Neuronal stem cell (in vitro differentiated cells): ENCODE results near the gene RPL13. TPM values are rescaled to one million over a fixed set of nuclear protein-coding genes. Genes with fewer than 3 reads are reported as not detected.
A peak's percentile ranks its signal among the peaks of the same experiment; 100 is the strongest.

ENCODE experiments used
- DNase-seq: peaks from one replicate; pipeline ENCODE4 v3.0.0-alpha.2; 2013; ENCODE audit warnings: low spot score
- H2AFZ ChIP-seq: one replicate; pipeline ENCODE4 v1.6.1; 2013; ENCODE audit warnings: mild to moderate bottlenecking, low read length, inconsistent platforms
- H2AK5ac ChIP-seq: 2 replicates; pipeline ENCODE4 v1.6.1; 2013; ENCODE audit warnings: low read depth, mild to moderate bottlenecking, inconsistent platforms, low read length, moderate library complexity, mixed read lengths
- H2BK120ac ChIP-seq: 2 replicates; pipeline ENCODE4 v1.6.1; 2013; ENCODE audit warnings: low read depth, mild to moderate bottlenecking, inconsistent platforms, low read length, moderate library complexity, mixed read lengths
- H2BK12ac ChIP-seq: one replicate; pipeline ENCODE4 v1.6.1; 2013; ENCODE audit warnings: low read length, inconsistent platforms
- H2BK15ac ChIP-seq: 2 replicates; pipeline ENCODE4 v1.6.1; 2013; ENCODE audit warnings: mild to moderate bottlenecking, low read length, inconsistent platforms, mixed read lengths
- H2BK5ac ChIP-seq: one replicate; pipeline ENCODE4 v1.6.1; 2013; ENCODE audit warnings: inconsistent platforms, mild to moderate bottlenecking, low read length, moderate library complexity
- H3K14ac ChIP-seq: one replicate; pipeline ENCODE4 v1.6.1; 2013; ENCODE audit warnings: low read length, inconsistent platforms
- H3K18ac ChIP-seq: 2 replicates; pipeline ENCODE4 v1.6.1; 2013; ENCODE audit warnings: low read length, inconsistent platforms
- H3K23ac ChIP-seq: 2 replicates; pipeline ENCODE4 v1.6.1; 2013; ENCODE audit warnings: low read depth, mild to moderate bottlenecking, mixed read lengths, low read length, inconsistent platforms; ENCODE audit not compliant: poor library complexity
- H3K27ac ChIP-seq: replicated peaks from 3 replicates; pipeline ENCODE4 v1.5.1; 2013; ENCODE audit warnings: low read length, inconsistent platforms
- H3K27me3 ChIP-seq, 3 experiments: 2 replicates each; pipeline ENCODE4 v1.6.1; 2013; ENCODE audit warnings: low read length in 3 of 3, mild to moderate bottlenecking in 2 of 3, inconsistent platforms in 1 of 3, low read depth in 1 of 3, mixed read lengths in 1 of 3, moderate library complexity in 1 of 3; ENCODE audit not compliant: control insufficient read depth in 3 of 3, insufficient read depth in 3 of 3
- H3K36me3 ChIP-seq, 2 donors: replicated peaks in 1 of 2; 2 replicates each; pipeline ENCODE4 v1.6.1; 2013; ENCODE audit warnings: low read length in 2 of 2; ENCODE audit not compliant: control insufficient read depth in 2 of 2, insufficient read depth in 2 of 2
- H3K4ac ChIP-seq: 2 replicates; pipeline ENCODE4 v1.6.1; 2013; ENCODE audit warnings: inconsistent platforms, mild to moderate bottlenecking, low read length, moderate library complexity
- H3K4me1 ChIP-seq, 2 donors: 1 replicate in 1 of 2; 2 replicates in 1 of 2; pipeline ENCODE4 v1.6.1; 2013; ENCODE audit warnings: low read length in 2 of 2, low read depth in 1 of 2; ENCODE audit not compliant: control insufficient read depth in 2 of 2, insufficient read depth in 1 of 2
- H3K4me2 ChIP-seq: one replicate; pipeline ENCODE4 v1.6.1; 2013; ENCODE audit warnings: mild to moderate bottlenecking, low read length, inconsistent platforms; ENCODE audit not compliant: insufficient read depth, poor library complexity, severe bottlenecking
- H3K4me3 ChIP-seq, 2 donors: 2 replicates each; pipeline ENCODE4 v1.5.1; 2013; ENCODE audit warnings: low read length in 2 of 2, mild to moderate bottlenecking in 2 of 2, inconsistent platforms in 1 of 2, moderate library complexity in 1 of 2
- H3K79me1 ChIP-seq: one replicate; pipeline ENCODE4 v1.6.1; 2013; ENCODE audit warnings: low read depth, mild to moderate bottlenecking, inconsistent platforms, low read length, moderate library complexity
- H3K9ac ChIP-seq: one replicate; pipeline ENCODE4 v1.6.1; 2013; ENCODE audit warnings: mild to moderate bottlenecking, low read depth, low read length, inconsistent platforms; ENCODE audit not compliant: poor library complexity
- H3K9me3 ChIP-seq, 2 donors: replicated peaks in 1 of 2; 2 replicates each; pipeline versions ENCODE3 to v1.6.1; 2013; ENCODE audit warnings: low read length in 2 of 2, mild to moderate bottlenecking in 2 of 2, inconsistent platforms in 1 of 2, low read depth in 1 of 2, mixed read lengths in 1 of 2, moderate library complexity in 1 of 2; ENCODE audit not compliant: control insufficient read depth in 2 of 2, insufficient read depth in 1 of 2
- H4K8ac ChIP-seq: one replicate; pipeline ENCODE4 v1.6.1; 2013; ENCODE audit warnings: low read depth, mild to moderate bottlenecking, inconsistent platforms, low read length, moderate library complexity
- H4K91ac ChIP-seq: one replicate; pipeline ENCODE4 v1.6.1; 2013; ENCODE audit warnings: low read length, low read depth, mild to moderate bottlenecking, inconsistent platforms; ENCODE audit not compliant: poor library complexity
- WGBS, 2 donors: extraction: QIAGEN DNeasy Blood & Tissue Kit; methylation state at CpG; one replicate each; pipeline ENCODE4 v1.1.7; 2013; ENCODE audit warnings: missing lambda C conversion rate in 2 of 2, mixed read lengths in 1 of 2; ENCODE audit not compliant: insufficient read length in 2 of 2, insufficient replicate concordance in 1 of 2; ENCODE audit errors: extremely low coverage in 2 of 2; 5-methylcytosine and 5-hydroxymethylcytosine counted together
- polyA plus RNA-seq, 2 experiments: library from polyadenylated mRNA; stranded (reverse); fragments of 200-250 nt; gene quantifications; one replicate each; pipeline ENCODE4 v1.2.3, GENCODE V29; 2013

The RPL13 gene
- 5,003 TPM for polyA plus RNA-seq (2013, experiment 1 of 2)
- polyA plus RNA-seq (2013, experiment 2 of 2), result 4,966 TPM

GRCh38 chr16:89560378-89561141 lies at the start of gene RPL13:
RPL13 (plus strand) TSS chr16:89560682; CDS start chr16:89560960, 278 bp downstream.
- H3K36me3 ChIP-seq, result peaks cover 43 to 71% of the 10 kb centered on the region in 2 donors

GRCh38 chr16:89511374-89511773 lies 49.1 kb upstream of the RPL13 start:
- Histone ChIP-seq H3K4me3 (no peak overlapping the region), H3K9ac (no peak overlapping the region)
- DNase-seq, result no peak

More at GRCh38 chr16:89560378-89561141, at the start of gene RPL13:
- Histone ChIP-seq H3K18ac (peak within 1 kb of the TSS; percentile 99), H3K23ac (peak within 1 kb of the TSS; percentile 99), H2BK12ac (no peak within 1 kb of the TSS), H3K4ac (peak within 1 kb of the TSS; percentile 94), H3K4me3 (peak within 1 kb of the TSS; percentile 91 to 95), H4K8ac (no peak within 1 kb of the TSS), H3K27ac (peak within 1 kb of the TSS; percentile 81), H2AFZ (peak within 1 kb of the TSS; percentile 90), H3K4me1 (peaks cover 18 to 22% of the 10 kb centered on the region in 2 donors), H3K79me1 (peaks cover 6% of the 10 kb centered on the region), H4K91ac (no peak within 1 kb of the TSS), H3K14ac (peak within 1 kb of the TSS; percentile 58), H2BK15ac (no peak within 1 kb of the TSS), H2AK5ac (peak within 1 kb of the TSS; percentile 71), H2BK120ac (no peak within 1 kb of the TSS), H3K27me3 (no peaks in the 10 kb centered on the region), H3K4me2 (peak within 1 kb of the TSS; percentile 86), H3K9me3 (no peaks in the 10 kb centered on the region), H2BK5ac (peak within 1 kb of the TSS; percentile 77), H3K9ac (peak within 1 kb of the TSS; percentile 99)
- no CpG with 5 or more reads among the region's 87 CpGs for WGBS, 2 donors
- peak; percentile 90 for DNase-seq

DNA sequence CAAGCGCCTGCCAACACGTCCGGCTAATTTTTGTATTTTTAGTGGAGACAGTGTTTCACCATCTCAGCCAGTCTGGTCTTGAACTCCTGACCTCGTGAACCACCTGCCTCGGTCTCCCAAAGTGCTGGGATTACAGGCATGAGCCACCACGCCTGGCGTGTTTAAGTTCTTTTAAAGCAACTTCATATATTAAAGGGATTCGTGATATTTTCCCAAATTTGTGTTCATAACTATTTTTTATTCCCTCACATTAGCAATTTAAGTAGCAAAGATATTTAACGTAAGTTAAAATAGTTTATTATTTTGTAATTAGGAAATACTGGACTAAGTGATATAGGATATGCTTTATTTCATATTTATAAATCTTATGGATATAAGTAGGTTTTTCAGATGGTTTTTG lies 48.0 kb upstream of the RPL13 start:
- Histone ChIP-seq H3K4me2 (no peak overlapping the region), H3K27ac (no peak overlapping the region), H2BK12ac (no peak overlapping the region), H3K9me3 (no peaks in the 10 kb centered on the region), H3K9ac (no peak overlapping the region), H3K4me1 (peaks cover 2 to 5% of the 10 kb centered on the region in 2 donors), H2BK120ac (no peak overlapping the region), H2BK5ac (no peak overlapping the region), H4K8ac (no peak overlapping the region), H2BK15ac (no peak overlapping the region), H3K4ac (no peak overlapping the region), H3K27me3 (no peaks in the 10 kb centered on the region), H4K91ac (no peak overlapping the region), H3K14ac (no peak overlapping the region), H3K36me3 (peaks cover 31 to 62% of the 10 kb centered on the region in 2 donors), H2AFZ (no peak overlapping the region), H3K4me3 (no peak overlapping the region), H2AK5ac (no peak overlapping the region), H3K23ac (no peak overlapping the region), H3K18ac (no peak overlapping the region), H3K79me1 (peaks cover 15% of the 10 kb centered on the region)
- WGBS, 2 donors, result 100% methylated on average over 1 of the region's 9 CpGs; no CpG with 5 or more reads in 1 of the 2 donors
- no peak for DNase-seq

More at GRCh38 chr16:89511374-89511773, 49.1 kb upstream of the RPL13 start:
- no peaks in the 10 kb centered on the region for H3K27me3 ChIP-seq
- H3K9me3 ChIP-seq, result no peaks in the 10 kb centered on the region
- H3K36me3 ChIP-seq, result peaks cover 24 to 57% of the 10 kb centered on the region in 2 donors
- H3K23ac ChIP-seq, result no peak overlapping the region
- H2BK5ac ChIP-seq, result no peak overlapping the region
- H2BK120ac ChIP-seq, result no peak overlapping the region
- no peak overlapping the region for H2BK12ac ChIP-seq
- H3K4me2 ChIP-seq, result no peak overlapping the region
- WGBS, 2 donors, result no CpG with 5 or more reads among the region's 8 CpGs
- H4K91ac ChIP-seq, result no peak overlapping the region
- no peak overlapping the region for H3K14ac ChIP-seq
- H4K8ac ChIP-seq, result no peak overlapping the region
- H3K4me1 ChIP-seq, result peaks cover 3 to 4% of the 10 kb centered on the region in 2 donors
- no peak overlapping the region for H3K4ac ChIP-seq
- peaks cover 10% of the 10 kb centered on the region for H3K79me1 ChIP-seq
- no peak overlapping the region for H2AK5ac ChIP-seq
- H3K27ac ChIP-seq, result no peak overlapping the region
- no peak overlapping the region for H2BK15ac ChIP-seq
- H2AFZ ChIP-seq, result no peak overlapping the region
- no peak overlapping the region for H3K18ac ChIP-seq

GRCh38 chr16:89517128-89517527 lies 43.4 kb upstream of the RPL13 start:
- peaks cover 41 to 88% of the 10 kb centered on the region in 2 donors for H3K36me3 ChIP-seq
- H3K4me3 ChIP-seq, result no peak overlapping the region
- H3K14ac ChIP-seq, result no peak overlapping the region
- H3K23ac ChIP-seq, result no peak overlapping the region
- H3K4me1 ChIP-seq, result peaks cover 0 to 14% of the 10 kb centered on the region in 2 donors
- H3K9ac ChIP-seq, result peak overlapping the region; percentile 37
- H3K27ac ChIP-seq, result no peak overlapping the region
- H3K18ac ChIP-seq, result no peak overlapping the region
- no peak overlapping the region for H3K4me2 ChIP-seq
- H2AK5ac ChIP-seq, result no peak overlapping the region
- no peak for DNase-seq
- H4K91ac ChIP-seq, result no peak overlapping the region
- peaks cover 14% of the 10 kb centered on the region for H3K79me1 ChIP-seq
- H3K4ac ChIP-seq, result no peak overlapping the region
- no peak overlapping the region for H4K8ac ChIP-seq
- no peak overlapping the region for H2AFZ ChIP-seq
- peaks cover 0 to 11% of the 10 kb centered on the region in 2 donors for H3K9me3 ChIP-seq
- peak overlapping the region; percentile 57 for H2BK5ac ChIP-seq
- WGBS, 2 donors, result no CpG with 5 or more reads among the region's 9 CpGs
- no peak overlapping the region for H2BK15ac ChIP-seq
- no peak overlapping the region for H2BK12ac ChIP-seq
- no peaks in the 10 kb centered on the region for H3K27me3 ChIP-seq
- no peak overlapping the region for H2BK120ac ChIP-seq
